Measurements from ENCODE around the gene WDR1. TPM values are rescaled to one million over a fixed set of nuclear protein-coding genes. Genes with fewer than 3 reads are reported as not detected.

Gene WDR1
- total and polyA plus RNA-seq, 5 donors from 2014 or later, result 312 to 422 (median 356) TPM

- H3K4me1 ChIP-seq (ENCODE audit: control insufficient read depth, insufficient read depth, low read length, poor library complexity, severe bottlenecking), result peaks cover 58% of the 10 kb centered on the region
- H3K9me3 ChIP-seq (ENCODE audit: control insufficient read depth in 2 of 2, low read length in 2 of 2), result no peaks in the 10 kb centered on the region
- H3K36me3 ChIP-seq (ENCODE audit: control insufficient read depth, insufficient read depth, low read length), result peaks cover 30% of the 10 kb centered on the region
- H3K9me3 Mint-ChIP-seq, result no peaks in the 10 kb centered on the region
- peak overlapping the region; percentile 99 for H3K27ac Mint-ChIP-seq
- peaks cover 26% of the 10 kb centered on the region for H3K36me3 Mint-ChIP-seq
- H3K4me3 Mint-ChIP-seq, result peak overlapping the region; percentile 90 to 99 (median 94)
- no peak for ATAC-seq (ENCODE audit: low read depth in 2 of 2)
- peaks cover 18 to 60% (median 41%) of the 10 kb centered on the region in 4 donors for H3K4me1 Mint-ChIP-seq
- H3K27ac ChIP-seq (ENCODE audit: insufficient read depth, low read length, poor library complexity, severe bottlenecking), result peak overlapping the region; percentile 96
- H3K27me3 Mint-ChIP-seq, result peaks cover 4% of the 10 kb centered on the region
- DNase-seq, result peak in 2 of 3 donors; percentile 34 to 76
- H3K27me3 ChIP-seq (ENCODE audit: control insufficient read depth, insufficient read depth, low read length), result no peaks in the 10 kb centered on the region
- peak overlapping the region; percentile 75 for H3K4me3 ChIP-seq (ENCODE audit: low read depth, low read length)
Observed at GRCh38 chr4:10117359-10118047, 904 bp upstream of the WDR1 start.

- Histone ChIP-seq H3K9me3 (ENCODE audit: control insufficient read depth in 2 of 2, low read length in 2 of 2) (no peaks in the 10 kb centered on the region), H3K27ac (ENCODE audit: insufficient read depth, low read length, poor library complexity, severe bottlenecking) (peak overlapping the region; percentile 96), H3K36me3 (ENCODE audit: control insufficient read depth, insufficient read depth, low read length) (peaks cover 44% of the 10 kb centered on the region), H3K4me1 (ENCODE audit: control insufficient read depth, insufficient read depth, low read length, poor library complexity, severe bottlenecking) (peaks cover 73% of the 10 kb centered on the region), H3K27me3 (ENCODE audit: control insufficient read depth, insufficient read depth, low read length) (no peaks in the 10 kb centered on the region), H3K4me3 (ENCODE audit: low read depth, low read length) (peak overlapping the region; percentile 83)
- peak overlapping the region; percentile 93 to 99 (median 96) for H3K4me3 Mint-ChIP-seq
- no peaks in the 10 kb centered on the region for H3K9me3 Mint-ChIP-seq
- peak overlapping the region; percentile 95 for H3K27ac Mint-ChIP-seq
- peak; percentile 74 to 85 (median 75) for DNase-seq
- H3K4me1 Mint-ChIP-seq, result peaks cover 18 to 73% (median 52%) of the 10 kb centered on the region in 4 donors
- H3K36me3 Mint-ChIP-seq, result peaks cover 36% of the 10 kb centered on the region
- H3K27me3 Mint-ChIP-seq, result peaks cover 4% of the 10 kb centered on the region
- peak; percentile 44 to 46 for ATAC-seq (ENCODE audit: low read depth in 2 of 2)
Observed at GRCh38 chr4:10115797-10116568, 616 bp downstream of the WDR1 start.

GRCh38 chr4:10115271-10115796 lies 1.3 kb downstream of the WDR1 start:
- peaks cover 4% of the 10 kb centered on the region for H3K27me3 Mint-ChIP-seq
- H3K4me1 Mint-ChIP-seq, result peaks cover 19 to 80% (median 58%) of the 10 kb centered on the region in 4 donors
- Histone ChIP-seq H3K36me3 (ENCODE audit: control insufficient read depth, insufficient read depth, low read length) (peaks cover 51% of the 10 kb centered on the region), H3K27ac (ENCODE audit: insufficient read depth, low read length, poor library complexity, severe bottlenecking) (peak overlapping the region; percentile 96), H3K4me1 (ENCODE audit: control insufficient read depth, insufficient read depth, low read length, poor library complexity, severe bottlenecking) (peaks cover 80% of the 10 kb centered on the region), H3K27me3 (ENCODE audit: control insufficient read depth, insufficient read depth, low read length) (no peaks in the 10 kb centered on the region), H3K4me3 (ENCODE audit: low read depth, low read length) (peak overlapping the region; percentile 83), H3K9me3 (ENCODE audit: control insufficient read depth in 2 of 2, low read length in 2 of 2) (no peaks in the 10 kb centered on the region)
- peak overlapping the region; percentile 93 to 99 (median 96) for H3K4me3 Mint-ChIP-seq
- DNase-seq, result no peak
- no peak for ATAC-seq (ENCODE audit: low read depth in 2 of 2)
- no peaks in the 10 kb centered on the region for H3K9me3 Mint-ChIP-seq
- H3K36me3 Mint-ChIP-seq, result peaks cover 39% of the 10 kb centered on the region
- peak overlapping the region; percentile 95 for H3K27ac Mint-ChIP-seq

- H3K36me3 Mint-ChIP-seq, result peaks cover 46% of the 10 kb centered on the region
- Histone ChIP-seq H3K9me3 (ENCODE audit: control insufficient read depth in 2 of 2, low read length in 2 of 2) (no peaks in the 10 kb centered on the region), H3K4me3 (ENCODE audit: low read depth, low read length) (peak overlapping the region; percentile 83), H3K27me3 (ENCODE audit: control insufficient read depth, insufficient read depth, low read length) (no peaks in the 10 kb centered on the region), H3K4me1 (ENCODE audit: control insufficient read depth, insufficient read depth, low read length, poor library complexity, severe bottlenecking) (peaks cover 87% of the 10 kb centered on the region), H3K27ac (ENCODE audit: insufficient read depth, low read length, poor library complexity, severe bottlenecking) (peak overlapping the region; percentile 96), H3K36me3 (ENCODE audit: control insufficient read depth, insufficient read depth, low read length) (peaks cover 58% of the 10 kb centered on the region)
- no peaks in the 10 kb centered on the region for H3K9me3 Mint-ChIP-seq
- DNase-seq (no peak), ATAC-seq (ENCODE audit: low read depth in 2 of 2) (no peak)
- peaks cover 4% of the 10 kb centered on the region for H3K27me3 Mint-ChIP-seq
- H3K4me3 Mint-ChIP-seq, result peak overlapping the region; percentile 93 to 99 (median 96)
- H3K4me1 Mint-ChIP-seq, result peaks cover 26 to 87% (median 64%) of the 10 kb centered on the region in 4 donors
- peak overlapping the region; percentile 76 to 95 (median 95) for H3K27ac Mint-ChIP-seq
Observed at GRCh38 chr4:10114607-10115006, 2.0 kb downstream of the WDR1 start.

GRCh38 chr4:10114147-10114546 lies 2.5 kb downstream of the WDR1 start:
- H3K9me3 ChIP-seq (ENCODE audit: control insufficient read depth in 2 of 2, low read length in 2 of 2), result no peaks in the 10 kb centered on the region
- Mint-ChIP-seq H3K36me3 (peaks cover 48% of the 10 kb centered on the region), H3K4me1 (peaks cover 28 to 92% (median 67%) of the 10 kb centered on the region in 4 donors), H3K27ac (peak overlapping the region; percentile 78 to 95 (median 85)), H3K27me3 (peaks cover 4% of the 10 kb centered on the region), H3K9me3 (no peaks in the 10 kb centered on the region), H3K4me3 (peak overlapping the region; percentile 93 to 99 (median 96))
- H3K36me3 ChIP-seq (ENCODE audit: control insufficient read depth, insufficient read depth, low read length), result peaks cover 61% of the 10 kb centered on the region
- no peak overlapping the region for H3K27ac ChIP-seq (ENCODE audit: insufficient read depth, low read length, poor library complexity, severe bottlenecking)
- H3K4me3 ChIP-seq (ENCODE audit: low read depth, low read length), result peak overlapping the region; percentile 83
- H3K4me1 ChIP-seq (ENCODE audit: control insufficient read depth, insufficient read depth, low read length, poor library complexity, severe bottlenecking), result peaks cover 90% of the 10 kb centered on the region
- no peaks in the 10 kb centered on the region for H3K27me3 ChIP-seq (ENCODE audit: control insufficient read depth, insufficient read depth, low read length)
- no peak for ATAC-seq (ENCODE audit: low read depth in 2 of 2)
- DNase-seq, result no peak

- Mint-ChIP-seq H3K36me3 (peaks cover 53% of the 10 kb centered on the region), H3K27ac (peak overlapping the region; percentile 85 to 95 (median 86)), H3K4me3 (peak overlapping the region; percentile 84 to 99 (median 96)), H3K4me1 (peaks cover 32 to 92% (median 69%) of the 10 kb centered on the region in 4 donors), H3K27me3 (peaks cover 4% of the 10 kb centered on the region), H3K9me3 (no peaks in the 10 kb centered on the region)
- DNase-seq (no peak), ATAC-seq (ENCODE audit: low read depth in 2 of 2) (no peak)
- no peaks in the 10 kb centered on the region for H3K27me3 ChIP-seq (ENCODE audit: control insufficient read depth, insufficient read depth, low read length)
- H3K4me1 ChIP-seq (ENCODE audit: control insufficient read depth, insufficient read depth, low read length, poor library complexity, severe bottlenecking), result peaks cover 90% of the 10 kb centered on the region
- peak overlapping the region; percentile 26 for H3K27ac ChIP-seq (ENCODE audit: insufficient read depth, low read length, poor library complexity, severe bottlenecking)
- peaks cover 67% of the 10 kb centered on the region for H3K36me3 ChIP-seq (ENCODE audit: control insufficient read depth, insufficient read depth, low read length)
- H3K4me3 ChIP-seq (ENCODE audit: low read depth, low read length), result peak overlapping the region; percentile 83
- no peaks in the 10 kb centered on the region for H3K9me3 ChIP-seq (ENCODE audit: control insufficient read depth in 2 of 2, low read length in 2 of 2)
Observed at GRCh38 chr4:10113362-10114047, 3.1 kb downstream of the WDR1 start.

- no peak overlapping the region for H3K4me3 ChIP-seq (ENCODE audit: low read depth, low read length)
- peaks cover 74% of the 10 kb centered on the region for H3K36me3 ChIP-seq (ENCODE audit: control insufficient read depth, insufficient read depth, low read length)
- no peaks in the 10 kb centered on the region for H3K27me3 ChIP-seq (ENCODE audit: control insufficient read depth, insufficient read depth, low read length)
- H3K27ac ChIP-seq (ENCODE audit: insufficient read depth, low read length, poor library complexity, severe bottlenecking), result peak overlapping the region; percentile 26
- H3K9me3 ChIP-seq (ENCODE audit: control insufficient read depth in 2 of 2, low read length in 2 of 2), result no peaks in the 10 kb centered on the region
- Mint-ChIP-seq H3K27ac (peak overlapping the region in 2 of 3 donors; percentile 86 to 95), H3K4me3 (peak overlapping the region; percentile 84 to 99 (median 96)), H3K9me3 (no peaks in the 10 kb centered on the region), H3K27me3 (peaks cover 4% of the 10 kb centered on the region), H3K4me1 (peaks cover 32 to 92% (median 68%) of the 10 kb centered on the region in 4 donors), H3K36me3 (peaks cover 58% of the 10 kb centered on the region)
- ATAC-seq (ENCODE audit: low read depth in 2 of 2) (no peak), DNase-seq (no peak)
- peaks cover 90% of the 10 kb centered on the region for H3K4me1 ChIP-seq (ENCODE audit: control insufficient read depth, insufficient read depth, low read length, poor library complexity, severe bottlenecking)
Observed at GRCh38 chr4:10112658-10113284, 3.8 kb downstream of the WDR1 start.
